Progenitor cell of endocrine pancreas (in vitro differentiated cells): ENCODE data around the gene METTL6. TPM values are rescaled to one million over a fixed set of nuclear protein-coding genes. Genes with fewer than 3 reads are reported as not detected.

Experiments used
- DNase-seq: peaks from one replicate; pipeline ENCODE4 v3.0.0; 2021; ENCODE audit warnings: low spot score; ENCODE audit not compliant: unreplicated experiment
- H3K27ac Mint-ChIP-seq: 2 replicates; pipeline ENCODE4 v1.8.0; 2021; ENCODE audit warnings: mild to moderate bottlenecking, moderate library complexity, mixed read lengths
- H3K27me3 Mint-ChIP-seq: 2 replicates; pipeline ENCODE4 v1.8.0; 2021; ENCODE audit warnings: mixed read lengths
- H3K36me3 Mint-ChIP-seq: 2 replicates; pipeline ENCODE4 v1.8.0; 2022; ENCODE audit warnings: mixed read lengths; ENCODE audit not compliant: insufficient read depth
- H3K4me1 Mint-ChIP-seq: 2 replicates; pipeline ENCODE4 v1.8.0; 2021; ENCODE audit warnings: low read depth, mixed read lengths
- H3K4me3 Mint-ChIP-seq: 2 replicates; pipeline ENCODE4 v1.8.0; 2021; ENCODE audit warnings: low read depth, mild to moderate bottlenecking, moderate library complexity, mixed read lengths
- H3K9me3 Mint-ChIP-seq: 2 replicates; pipeline ENCODE4 v1.8.0; 2021; ENCODE audit warnings: low read depth, mixed read lengths
- total RNA-seq: library from RNA; stranded (reverse); gene quantifications from 2 replicates; pipeline ENCODE4 v1.2.1, GENCODE V29; 2021
- TF ChIP-seq, protein P1 (sequence below): fragments of 200-600 bp; sonication (generic); IDR thresholded peaks from one replicate; pipeline ENCODE4 v1.5.0; 2021; ENCODE audit warnings: antibody characterized with exemption, mild to moderate bottlenecking; ENCODE audit not compliant: unreplicated experiment

Gene METTL6
- total RNA-seq, 1 donor from 2014 or later = 28.2 TPM

DNA sequence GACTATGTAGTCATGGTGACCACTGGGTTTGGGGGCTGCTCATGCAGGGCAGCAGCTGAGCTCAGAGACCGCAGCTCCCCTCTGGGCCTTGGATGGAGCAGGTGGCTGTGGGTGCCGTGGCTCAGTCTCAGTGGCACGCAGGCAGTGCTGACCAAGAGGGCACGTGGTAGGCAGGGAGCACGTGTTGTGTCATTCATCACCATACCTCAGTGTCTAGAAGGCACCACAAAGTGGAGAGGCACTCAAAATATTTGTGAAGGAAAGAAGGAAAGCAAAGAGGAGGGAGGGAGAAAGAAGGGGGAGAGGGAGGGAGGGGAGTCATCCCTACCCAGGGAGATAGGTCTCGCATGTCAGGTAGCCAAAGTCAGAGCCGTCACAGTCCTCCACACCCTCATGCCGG is 26.2 kb upstream of the METTL6 start:
- no peak overlapping the region for H3K27ac Mint-ChIP-seq
- peaks cover 3% of the 10 kb centered on the region for H3K9me3 Mint-ChIP-seq
- no peak for DNase-seq
- TF ChIP-seq, protein P1, sequence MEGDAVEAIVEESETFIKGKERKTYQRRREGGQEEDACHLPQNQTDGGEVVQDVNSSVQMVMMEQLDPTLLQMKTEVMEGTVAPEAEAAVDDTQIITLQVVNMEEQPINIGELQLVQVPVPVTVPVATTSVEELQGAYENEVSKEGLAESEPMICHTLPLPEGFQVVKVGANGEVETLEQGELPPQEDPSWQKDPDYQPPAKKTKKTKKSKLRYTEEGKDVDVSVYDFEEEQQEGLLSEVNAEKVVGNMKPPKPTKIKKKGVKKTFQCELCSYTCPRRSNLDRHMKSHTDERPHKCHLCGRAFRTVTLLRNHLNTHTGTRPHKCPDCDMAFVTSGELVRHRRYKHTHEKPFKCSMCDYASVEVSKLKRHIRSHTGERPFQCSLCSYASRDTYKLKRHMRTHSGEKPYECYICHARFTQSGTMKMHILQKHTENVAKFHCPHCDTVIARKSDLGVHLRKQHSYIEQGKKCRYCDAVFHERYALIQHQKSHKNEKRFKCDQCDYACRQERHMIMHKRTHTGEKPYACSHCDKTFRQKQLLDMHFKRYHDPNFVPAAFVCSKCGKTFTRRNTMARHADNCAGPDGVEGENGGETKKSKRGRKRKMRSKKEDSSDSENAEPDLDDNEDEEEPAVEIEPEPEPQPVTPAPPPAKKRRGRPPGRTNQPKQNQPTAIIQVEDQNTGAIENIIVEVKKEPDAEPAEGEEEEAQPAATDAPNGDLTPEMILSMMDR = no peak
- H3K4me3 Mint-ChIP-seq = no peak overlapping the region
- no peaks in the 10 kb centered on the region for H3K4me1 Mint-ChIP-seq
- H3K36me3 Mint-ChIP-seq = peaks cover 6% of the 10 kb centered on the region
- H3K27me3 Mint-ChIP-seq = no peaks in the 10 kb centered on the region

DNA sequence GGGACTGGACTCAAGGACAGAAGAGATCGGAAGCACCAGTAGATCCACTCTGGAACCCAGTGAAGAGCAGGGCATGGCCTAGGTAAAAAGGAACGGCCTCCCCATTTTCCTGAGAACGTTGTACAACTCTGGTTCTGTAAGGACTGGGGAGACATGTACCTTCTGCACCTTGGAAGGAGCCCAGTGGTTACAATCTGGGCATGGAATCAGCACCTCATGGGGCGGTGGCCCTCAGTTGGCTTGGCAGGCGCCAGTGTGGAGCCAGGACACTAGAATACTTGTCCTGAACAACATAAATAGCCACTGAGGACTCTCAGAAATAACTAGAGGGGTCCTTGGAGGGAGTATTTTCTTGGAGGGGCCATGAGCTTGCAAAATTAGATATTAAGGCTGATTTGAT is 25.6 kb upstream of the METTL6 start:
- TF ChIP-seq, protein P1 = no peak
- Mint-ChIP-seq H3K4me3 (no peak overlapping the region), H3K9me3 (no peaks in the 10 kb centered on the region), H3K27ac (no peak overlapping the region), H3K4me1 (no peaks in the 10 kb centered on the region), H3K36me3 (peaks cover 2% of the 10 kb centered on the region), H3K27me3 (no peaks in the 10 kb centered on the region)
- DNase-seq = no peak

DNA sequence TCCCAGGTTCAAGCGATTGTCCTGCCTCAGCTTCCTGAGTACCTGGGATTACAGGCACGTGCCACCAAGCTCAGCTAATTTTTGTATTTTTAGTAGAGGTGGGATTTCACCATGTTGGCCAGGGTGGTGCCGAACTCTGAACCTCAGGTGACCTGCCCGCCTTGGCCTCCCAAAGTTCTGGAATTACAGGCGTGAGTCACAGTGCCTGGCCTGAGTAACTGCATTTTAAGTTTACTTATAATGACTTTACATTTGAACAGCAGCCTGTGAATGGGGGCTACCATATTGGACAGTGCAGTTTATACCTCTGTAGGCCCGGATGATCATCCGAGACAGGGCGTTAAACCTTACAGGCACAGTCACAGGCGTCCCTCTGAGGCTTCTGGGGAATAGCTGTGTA is 24.8 kb upstream of the METTL6 start:
- Mint-ChIP-seq H3K4me3 (no peak overlapping the region), H3K27ac (no peak overlapping the region), H3K27me3 (no peaks in the 10 kb centered on the region), H3K36me3 (peaks cover 2% of the 10 kb centered on the region), H3K4me1 (no peaks in the 10 kb centered on the region), H3K9me3 (no peaks in the 10 kb centered on the region)
- TF ChIP-seq, protein P1 = no peak
- DNase-seq = no peak

DNA sequence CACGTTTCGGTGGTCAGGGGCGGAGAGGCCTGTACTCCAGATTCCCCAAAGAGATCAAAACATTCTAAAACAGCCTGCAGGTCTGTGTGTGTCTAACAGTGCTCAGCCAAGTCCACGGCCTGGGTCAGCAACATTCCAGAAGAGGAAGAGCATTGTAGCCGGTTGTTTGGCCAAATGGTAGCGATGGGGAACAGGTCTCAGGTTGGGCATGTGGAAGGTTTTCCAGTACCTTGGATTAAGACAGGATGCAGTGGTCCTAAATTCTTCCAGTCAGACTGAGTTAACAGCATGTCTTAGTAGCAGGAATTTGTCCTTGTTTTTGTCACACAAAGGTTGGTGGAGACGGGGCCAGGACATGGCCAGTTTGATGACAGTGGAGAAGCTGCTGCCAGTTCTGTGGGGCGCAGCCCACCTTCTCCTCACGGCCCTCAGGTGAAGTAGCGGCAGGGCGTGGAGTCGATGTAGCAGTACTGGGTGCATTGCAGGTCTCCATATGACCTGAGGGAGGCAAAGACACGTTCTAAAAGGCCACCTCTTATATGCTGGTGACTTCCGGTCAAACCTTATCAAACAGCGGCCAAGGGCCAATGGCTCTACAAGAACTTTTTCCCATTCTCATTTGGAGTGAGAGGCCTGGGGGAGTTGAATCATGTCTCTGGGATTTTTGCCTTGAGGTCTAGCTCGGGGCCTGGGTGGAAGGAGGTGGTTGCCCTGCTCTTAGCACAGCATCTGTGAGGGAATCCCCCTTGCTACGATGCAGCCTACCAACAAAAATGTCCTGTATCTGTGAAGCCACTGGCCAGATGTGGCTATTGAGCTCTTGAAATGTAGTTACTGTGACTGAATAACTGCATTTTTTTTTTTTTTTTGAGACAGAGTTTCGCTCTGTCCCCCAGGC is 24.1 kb upstream of the METTL6 start:
- DNase-seq = no peak
- no peak overlapping the region for H3K4me3 Mint-ChIP-seq
- H3K27ac Mint-ChIP-seq = no peak overlapping the region

DNA sequence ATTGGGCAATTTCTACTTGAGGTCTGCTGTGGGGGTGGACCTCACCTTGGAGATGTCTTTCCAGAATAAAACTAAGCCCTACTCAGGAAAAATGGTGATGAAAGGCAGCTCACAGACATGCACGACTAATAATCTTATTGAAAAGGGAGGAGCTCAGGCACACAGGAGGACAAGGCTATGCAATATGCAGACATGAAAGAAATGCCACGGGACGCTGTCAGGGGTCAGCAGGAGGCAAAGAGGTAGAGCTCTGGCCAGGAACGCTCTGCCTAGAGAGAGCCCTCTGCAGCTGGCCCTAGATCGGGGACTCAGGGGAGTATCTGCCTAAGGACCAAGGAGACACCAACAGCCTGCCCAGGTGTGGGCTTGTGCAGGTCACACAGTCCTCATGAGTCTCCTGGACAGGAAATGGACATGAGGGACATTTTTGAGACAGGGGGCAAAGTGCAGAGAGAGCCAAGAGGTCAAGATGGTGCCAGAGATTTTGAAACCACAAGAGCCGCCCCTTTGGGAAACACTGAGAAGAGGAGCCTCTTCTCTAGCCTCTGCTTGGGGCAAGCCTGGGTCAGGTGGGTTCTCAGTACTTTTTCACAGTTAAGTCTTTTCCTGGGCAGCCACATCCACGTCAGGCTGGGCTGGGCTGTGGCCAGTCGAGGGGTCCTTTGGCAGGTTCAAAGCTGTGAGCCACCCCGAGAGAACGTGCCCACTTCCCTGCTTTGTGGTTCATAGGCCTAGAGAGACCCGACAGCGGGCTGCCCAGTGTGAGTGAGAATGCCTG is 23.3 kb upstream of the METTL6 start:
- TF ChIP-seq, protein P1 = no peak
- Mint-ChIP-seq H3K27ac (no peak overlapping the region), H3K36me3 (peaks cover 4% of the 10 kb centered on the region), H3K4me1 (no peaks in the 10 kb centered on the region), H3K9me3 (no peaks in the 10 kb centered on the region), H3K4me3 (no peak overlapping the region), H3K27me3 (no peaks in the 10 kb centered on the region)
- DNase-seq = no peak

More for the DNA sequence above, 24.1 kb upstream of the METTL6 start:
- Mint-ChIP-seq H3K27me3 (no peaks in the 10 kb centered on the region), H3K4me1 (no peaks in the 10 kb centered on the region), H3K9me3 (no peaks in the 10 kb centered on the region), H3K36me3 (peaks cover 4% of the 10 kb centered on the region)
- TF ChIP-seq, protein P1 = no peak
